Measurements from ENCODE around the gene IFIT1B.

Gene IFIT1B

DNA sequence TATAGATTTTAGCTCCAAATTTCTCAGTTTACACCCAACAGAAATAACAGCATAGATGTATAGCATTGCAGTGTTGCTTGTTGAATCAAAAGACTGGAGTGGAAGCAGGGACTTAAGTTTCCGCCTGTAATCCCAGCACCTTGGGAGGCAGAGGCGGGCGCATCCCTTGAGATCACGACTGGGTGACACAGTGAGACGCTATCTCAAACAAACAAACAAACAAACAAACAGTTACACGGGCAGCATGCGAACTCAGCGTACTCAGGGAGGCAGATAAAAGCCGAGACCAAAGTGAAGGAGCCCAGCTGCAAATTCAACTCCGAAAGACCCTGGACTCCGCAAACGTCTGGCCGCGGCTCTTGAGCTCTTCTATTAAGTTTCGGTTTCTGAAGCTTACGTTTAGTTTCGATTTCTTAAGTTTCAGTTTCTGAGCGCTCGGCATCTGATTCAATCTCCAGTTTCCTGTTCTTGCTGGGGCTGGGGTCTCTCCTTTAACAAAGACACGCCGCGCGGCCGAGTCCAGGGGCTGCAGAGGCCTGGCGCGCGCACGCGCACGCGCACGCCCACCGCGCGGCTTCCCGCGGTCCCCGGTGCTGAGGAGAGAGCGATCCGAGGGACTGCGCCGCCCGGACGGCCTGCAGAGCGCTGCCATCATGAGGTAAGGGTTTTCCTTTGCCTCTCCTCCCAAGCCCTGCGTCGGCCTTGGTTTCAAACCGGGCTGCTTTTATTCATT is 36.5 kb downstream of the IFIT1B start, which contains the start of gene IFIT5:
IFIT5 (plus strand) TSS at position 423 of the 733 bp plus-strand sequence; CDS start at position 654, 231 bp downstream.
- DNase-seq = peak; percentile 63

DNA sequence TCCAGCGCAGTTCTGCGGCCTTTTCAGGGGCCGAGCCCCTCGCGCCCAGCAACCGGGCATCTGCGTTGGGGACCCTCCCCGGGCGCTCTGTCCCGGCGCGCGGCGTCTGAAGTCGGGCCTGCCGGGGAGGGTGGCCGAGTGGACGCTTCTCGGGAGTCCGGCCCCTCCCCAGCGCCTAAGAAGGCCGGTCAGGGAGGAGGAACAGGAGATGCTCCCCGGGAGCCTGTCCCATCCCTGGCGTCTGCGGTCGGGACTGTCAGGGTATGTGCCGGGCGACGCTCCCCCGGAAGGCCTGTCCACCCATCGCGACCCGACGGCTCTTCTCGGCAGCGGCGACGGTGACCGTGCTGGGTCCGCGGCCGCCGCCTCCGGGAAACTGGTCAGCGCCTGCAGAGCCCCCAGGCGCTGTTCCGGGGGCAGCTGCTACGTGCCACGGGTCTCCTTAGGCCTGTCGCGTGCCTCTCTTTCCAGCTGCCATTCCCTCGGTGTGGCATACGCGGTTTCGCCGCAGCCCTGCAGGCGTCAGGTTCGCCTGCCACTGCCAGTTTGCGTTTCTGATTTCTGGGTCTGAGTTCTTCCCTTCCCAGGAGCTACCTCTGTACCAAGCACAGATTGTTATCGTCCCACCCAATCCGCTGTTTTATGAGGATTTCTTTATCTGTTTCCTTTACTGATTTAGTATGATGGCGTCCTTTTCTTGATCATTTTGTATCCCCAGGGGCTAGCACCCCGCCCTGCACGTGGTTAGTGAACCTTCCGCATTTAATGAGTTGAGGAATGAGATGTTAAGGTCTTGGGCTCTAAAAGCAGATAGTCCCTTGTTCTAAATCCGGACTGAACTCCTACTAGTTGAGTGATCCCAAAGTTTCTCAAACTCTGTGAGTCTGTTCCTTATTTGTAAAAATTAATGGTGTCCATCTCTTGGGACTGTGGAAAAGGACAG is 37.3 kb downstream of the IFIT1B start:
- peak; percentile 41 for DNase-seq

DNA sequence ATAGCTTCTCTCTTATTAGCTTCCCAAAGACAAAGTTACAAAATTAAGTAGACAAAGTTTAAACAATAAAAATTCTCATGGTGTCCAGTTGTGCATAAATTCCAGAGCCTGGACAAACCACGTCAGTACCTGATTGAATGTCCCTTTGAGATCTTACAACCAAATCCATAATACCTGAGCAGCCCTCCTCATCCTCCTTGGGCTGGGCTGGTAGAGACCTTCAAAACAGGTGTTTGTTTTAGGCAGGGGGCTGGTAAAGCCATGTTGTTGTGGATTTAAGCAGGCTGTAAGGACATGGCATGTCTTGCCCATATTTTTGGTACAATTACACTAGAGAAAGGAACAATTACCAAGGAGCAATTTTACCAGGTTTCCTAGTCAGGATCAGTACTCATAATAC is 38.6 kb downstream of the IFIT1B start:
- no peak for DNase-seq

DNA sequence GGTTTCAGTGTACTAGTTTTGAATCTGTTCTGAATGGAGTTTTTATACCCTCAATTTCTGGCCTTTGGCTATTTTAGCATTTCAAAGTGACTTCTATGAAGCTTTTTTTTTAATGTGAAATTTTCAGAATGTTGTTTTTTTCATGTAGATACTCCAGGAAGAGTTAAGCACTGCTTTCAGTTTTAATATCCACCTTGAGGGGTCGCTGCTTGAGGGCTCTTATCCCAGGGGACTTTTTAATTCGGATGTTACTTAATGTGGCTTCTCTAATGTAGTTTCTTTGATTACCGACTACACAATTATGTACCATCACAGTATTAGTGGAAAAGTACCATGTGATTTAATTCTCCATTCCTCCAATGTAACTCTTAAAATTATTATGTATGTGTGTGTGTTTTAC is 41.7 kb downstream of the IFIT1B start:
- peak; percentile 51 for DNase-seq

DNA sequence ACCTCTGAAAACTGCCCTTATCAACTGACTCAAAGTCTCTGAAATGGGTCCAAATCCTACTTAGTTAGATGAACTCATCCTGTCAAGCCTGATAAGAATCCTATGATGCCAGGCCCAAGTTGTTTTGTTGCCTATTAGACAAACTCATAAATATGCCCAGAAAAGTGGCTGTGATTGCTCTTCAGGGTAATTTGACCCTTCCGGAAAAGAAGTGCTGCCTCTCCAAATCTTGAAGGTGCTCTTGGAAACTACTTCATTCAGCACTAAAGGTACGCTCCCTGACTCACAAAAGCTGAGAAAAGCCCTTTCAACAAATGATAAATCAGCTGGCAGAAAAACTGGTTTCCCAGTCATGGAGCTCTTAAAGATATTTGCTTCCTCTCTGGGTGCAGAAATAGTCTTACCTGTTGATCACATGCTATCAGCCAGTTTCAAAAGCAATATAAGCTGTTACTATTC is 43.2 kb downstream of the IFIT1B start:
- DNase-seq = no peak

DNA sequence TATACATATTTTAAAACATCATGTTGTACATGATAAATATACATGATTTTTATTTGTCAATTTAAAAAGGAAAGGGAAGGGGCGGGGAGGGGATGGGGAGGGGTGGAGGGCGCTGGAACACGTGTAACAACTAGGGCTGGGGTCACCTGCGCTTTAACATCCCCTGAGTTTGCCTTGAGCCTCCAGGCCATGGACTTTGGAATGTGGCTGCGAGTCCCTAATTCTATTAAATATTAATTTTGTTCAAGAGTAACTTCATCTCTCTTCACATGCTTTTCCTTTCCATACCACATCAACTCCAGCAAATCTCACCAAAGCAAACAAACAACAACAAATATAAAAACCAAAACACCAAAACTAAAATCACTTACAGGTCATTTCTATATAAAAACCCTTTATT is 47.1 kb downstream of the IFIT1B start:
- DNase-seq = no peak

DNA sequence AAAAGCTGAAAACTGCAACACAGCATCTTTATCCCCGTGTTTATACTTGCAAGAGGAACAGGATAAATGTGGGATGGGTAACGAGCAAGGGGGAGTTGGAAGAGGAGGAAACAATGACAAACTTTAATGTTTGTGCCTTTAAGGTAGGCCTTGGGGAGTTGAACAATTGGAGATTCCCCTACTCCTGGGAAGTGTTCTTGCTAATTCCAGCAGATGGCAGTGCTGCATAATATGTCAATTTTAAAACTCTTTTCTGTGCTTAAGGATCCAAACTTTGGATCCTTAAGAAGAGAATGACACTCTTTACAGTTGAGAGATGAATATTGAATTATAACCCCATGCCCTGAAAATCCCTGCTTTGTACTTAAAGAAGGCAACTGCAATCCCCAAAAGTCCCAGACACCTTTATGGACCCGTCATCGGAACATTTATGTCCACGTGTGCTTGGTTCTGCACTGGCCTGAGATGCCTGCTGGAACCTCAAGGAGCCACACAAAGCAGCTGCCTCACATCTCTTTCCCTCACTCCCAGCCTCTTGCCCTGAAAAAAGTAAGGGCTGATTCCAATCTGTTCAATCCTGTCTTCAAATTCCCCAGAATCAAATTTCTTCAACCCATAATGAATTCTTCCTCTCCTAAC is 48.5 kb downstream of the IFIT1B start:
- peak; percentile 67 for DNase-seq

DNA sequence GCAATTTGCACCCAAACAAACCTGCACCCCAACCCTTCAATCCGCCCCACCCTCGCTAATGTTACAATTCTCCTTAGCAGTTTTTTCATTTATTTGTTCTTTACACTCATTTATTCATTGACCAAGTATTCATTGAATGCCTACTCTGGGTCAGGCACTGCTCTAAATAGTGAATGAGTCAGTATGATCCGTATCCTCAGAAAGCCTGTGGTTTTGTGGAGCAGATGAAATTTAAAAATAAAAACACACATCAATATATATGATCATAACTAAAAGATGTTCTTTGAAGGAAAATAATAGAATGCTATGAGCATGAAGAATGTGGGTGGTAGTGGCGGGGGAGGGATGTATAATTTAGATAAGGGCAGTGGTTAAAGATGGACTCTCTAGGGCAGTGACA is 49.8 kb downstream of the IFIT1B start:
- DNase-seq = no peak

DNA sequence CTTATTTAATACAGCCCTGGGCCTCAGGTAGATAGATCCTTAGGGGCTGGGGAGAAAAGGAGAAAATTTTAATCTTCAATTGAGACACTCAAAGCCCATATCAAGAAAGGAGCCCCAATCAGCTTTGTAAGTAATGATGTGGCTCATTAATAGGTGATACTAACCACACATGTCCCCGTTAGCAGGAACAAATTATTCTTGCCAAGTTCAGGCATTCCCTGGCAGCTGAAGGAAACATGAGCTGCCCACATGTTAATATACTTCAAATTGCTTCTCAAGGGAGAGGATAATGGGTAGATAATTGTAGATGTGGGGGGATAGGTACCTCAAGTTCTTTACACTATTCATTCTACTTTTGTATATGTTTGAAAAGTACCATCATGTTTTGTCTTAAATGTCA is 51.0 kb downstream of the IFIT1B start:
- DNase-seq = no peak

DNA sequence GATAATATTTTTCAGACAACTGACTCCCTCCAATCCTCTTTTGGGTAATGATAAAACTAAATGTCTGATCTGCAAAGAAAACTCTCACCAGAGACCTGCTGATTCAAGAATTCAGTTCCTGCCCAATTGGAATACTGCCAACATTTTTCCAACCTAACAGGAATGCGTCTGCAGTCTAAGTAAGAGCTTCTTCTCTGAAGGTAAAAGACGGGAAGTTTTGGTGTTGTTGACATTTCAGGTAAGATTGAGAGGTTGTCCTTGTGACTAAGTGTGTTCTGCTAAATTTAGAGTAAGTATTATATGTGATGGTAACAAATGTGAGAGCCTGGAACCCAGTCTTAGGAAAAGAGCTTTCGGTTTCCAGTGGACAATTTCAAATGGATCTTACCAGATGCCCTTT is 54.1 kb downstream of the IFIT1B start:
- DNase-seq = no peak

All from hematopoietic multipotent progenitor cell treated with erythropoietin and hydrocortisone succinate and interleukin-3 and kit ligand, for 8 days (in vitro differentiated cells).